ENCODE data around the gene DOCK1.

DOCK1 gene

GRCh38 chr10:127486355-127486754, 581.1 kb downstream of the DOCK1 start:
- Mint-ChIP-seq H3K36me3 (ENCODE audit: insufficient read depth) (no peaks in the 10 kb centered on the region), H3K27ac (no peak overlapping the region), H3K4me3 (no peak overlapping the region), H3K4me1 (ENCODE audit: low read depth in 2 of 2) (peaks cover 0 to 3% of the 10 kb centered on the region in 2 donors), H3K27me3 (peaks cover 32 to 45% of the 10 kb centered on the region in 2 donors), H3K9me3 (peaks cover 0 to 4% of the 10 kb centered on the region in 2 donors)
- DNase-seq (no peak), ATAC-seq (replicated peaks) (no peak)

DNA sequence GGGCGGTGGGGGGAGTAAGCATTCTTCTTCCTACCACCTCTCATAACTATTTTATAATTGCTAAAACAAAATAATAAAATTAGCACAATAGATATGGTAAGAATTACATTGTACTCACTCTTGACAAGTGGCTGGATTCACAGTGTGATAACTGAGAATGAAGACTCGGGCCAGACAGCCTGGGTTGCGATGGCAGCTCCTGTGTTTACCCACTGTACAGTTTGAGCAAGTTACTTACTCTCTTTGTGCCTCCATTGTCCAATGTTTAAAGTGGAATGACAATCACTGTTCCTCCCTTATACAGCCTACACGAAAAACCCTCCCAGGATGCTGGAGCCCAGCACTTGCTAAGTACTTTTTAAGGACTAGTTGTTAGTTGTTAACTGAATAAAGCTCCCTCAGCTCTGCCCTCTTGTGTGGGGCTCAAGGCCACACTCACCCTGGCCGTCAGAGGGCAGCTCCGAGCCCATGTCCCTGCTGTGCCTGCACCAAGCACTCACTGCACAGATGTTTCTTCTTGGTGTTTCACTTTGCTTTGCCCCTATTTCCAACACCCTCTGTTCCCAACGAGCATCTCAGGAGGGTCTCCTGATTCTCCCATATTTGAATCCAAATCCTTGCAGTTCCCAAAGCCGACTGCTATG, 587.5 kb downstream of the DOCK1 start:
- DNase-seq (no peak), ATAC-seq (replicated peaks) (no peak)
- Mint-ChIP-seq H3K4me3 (no peak overlapping the region), H3K27ac (no peak overlapping the region), H3K9me3 (no peaks in the 10 kb centered on the region), H3K36me3 (ENCODE audit: insufficient read depth) (no peaks in the 10 kb centered on the region), H3K27me3 (peaks cover 12 to 21% of the 10 kb centered on the region in 2 donors), H3K4me1 (ENCODE audit: low read depth in 2 of 2) (no peaks in the 10 kb centered on the region)

DNA sequence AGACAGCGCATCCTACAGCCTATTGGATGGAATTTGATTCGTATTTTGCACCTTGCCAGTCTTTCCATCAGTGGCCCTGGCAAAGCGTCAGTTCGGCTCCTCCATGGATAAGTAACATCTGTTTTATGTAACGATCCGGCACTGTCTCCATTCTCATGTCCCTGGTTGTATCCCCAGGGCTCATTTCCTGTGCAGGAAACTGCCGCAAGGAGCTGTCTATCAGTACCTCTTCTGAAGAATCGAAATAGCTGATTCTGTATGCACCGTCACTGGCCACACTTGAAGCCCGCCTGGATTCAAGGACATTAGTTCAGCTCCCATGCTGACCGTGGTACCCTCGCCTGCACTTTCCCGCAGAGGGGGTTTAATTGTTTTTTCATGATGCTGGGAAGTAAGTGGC, 590.8 kb downstream of the DOCK1 start:
- Mint-ChIP-seq H3K27ac (no peak overlapping the region), H3K9me3 (no peaks in the 10 kb centered on the region), H3K27me3 (peaks cover 20 to 51% of the 10 kb centered on the region in 2 donors), H3K36me3 (ENCODE audit: insufficient read depth) (no peaks in the 10 kb centered on the region), H3K4me1 (ENCODE audit: low read depth in 2 of 2) (no peaks in the 10 kb centered on the region), H3K4me3 (no peak overlapping the region)
- ATAC-seq (replicated peaks) = no peak
- no peak for DNase-seq

- H3K4me1 Mint-ChIP-seq (ENCODE audit: low read depth in 2 of 2) = no peaks in the 10 kb centered on the region
- ATAC-seq (replicated peaks) = no peak
- no peaks in the 10 kb centered on the region for H3K9me3 Mint-ChIP-seq
- no peak overlapping the region for H3K4me3 Mint-ChIP-seq
- no peak for DNase-seq
- no peak overlapping the region for H3K27ac Mint-ChIP-seq
- H3K36me3 Mint-ChIP-seq (ENCODE audit: insufficient read depth) = no peaks in the 10 kb centered on the region
- peaks cover 20 to 60% of the 10 kb centered on the region in 2 donors for H3K27me3 Mint-ChIP-seq
Observed at GRCh38 chr10:127497685-127498084, 592.5 kb downstream of the DOCK1 start.

DNA sequence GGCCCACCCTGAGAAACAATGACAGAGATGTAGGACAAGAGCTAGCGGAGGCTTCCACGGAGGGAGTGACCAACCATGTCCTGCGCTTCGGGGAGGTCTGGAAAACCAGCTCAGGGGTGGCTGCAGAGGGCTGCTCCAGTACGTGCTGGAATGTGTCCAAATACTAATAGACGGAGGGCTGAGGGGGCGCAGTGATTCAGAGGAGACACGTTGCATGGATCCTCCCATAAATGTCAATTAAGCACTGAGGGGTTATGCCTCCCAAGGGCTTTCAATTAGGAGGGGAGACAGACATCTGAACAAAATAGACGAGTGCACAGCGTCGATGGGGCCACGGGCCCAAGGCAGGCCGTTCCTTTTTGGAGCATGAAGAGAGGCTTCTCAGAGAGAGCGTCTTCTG, 592.9 kb downstream of the DOCK1 start:
- DNase-seq (no peak), ATAC-seq (replicated peaks) (no peak)
- H3K36me3 Mint-ChIP-seq (ENCODE audit: insufficient read depth) = no peaks in the 10 kb centered on the region
- H3K4me3 Mint-ChIP-seq = no peak overlapping the region
- H3K9me3 Mint-ChIP-seq = no peaks in the 10 kb centered on the region
- H3K4me1 Mint-ChIP-seq (ENCODE audit: low read depth in 2 of 2) = no peaks in the 10 kb centered on the region
- H3K27me3 Mint-ChIP-seq = peaks cover 17 to 60% of the 10 kb centered on the region in 2 donors
- no peak overlapping the region for H3K27ac Mint-ChIP-seq

DNA sequence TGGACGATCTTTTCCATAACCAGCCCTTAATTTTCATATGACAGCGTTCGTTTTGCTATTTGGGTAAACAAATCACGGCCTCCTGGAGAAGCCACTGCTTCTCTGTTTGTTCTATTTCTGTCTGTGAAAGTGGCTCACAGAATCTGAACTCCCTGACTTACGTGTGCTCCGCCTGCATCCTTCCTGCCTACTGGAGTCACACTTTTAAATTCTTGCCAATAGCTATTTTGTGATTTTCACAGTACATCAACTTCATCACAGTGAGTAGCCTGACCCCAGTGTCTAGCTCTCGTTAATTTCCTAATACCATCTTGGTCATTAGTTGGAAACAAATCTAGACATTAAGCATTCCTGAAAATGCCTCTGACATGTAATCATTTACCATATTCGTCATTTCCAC, 594.9 kb downstream of the DOCK1 start:
- no peaks in the 10 kb centered on the region for H3K9me3 Mint-ChIP-seq
- H3K27ac Mint-ChIP-seq = no peak overlapping the region
- ATAC-seq (replicated peaks) = no peak
- no peaks in the 10 kb centered on the region for H3K36me3 Mint-ChIP-seq (ENCODE audit: insufficient read depth)
- peaks cover 15 to 60% of the 10 kb centered on the region in 2 donors for H3K27me3 Mint-ChIP-seq
- DNase-seq = no peak
- no peaks in the 10 kb centered on the region for H3K4me1 Mint-ChIP-seq (ENCODE audit: low read depth in 2 of 2)
- no peak overlapping the region for H3K4me3 Mint-ChIP-seq
